ENCODE results near the gene ZNF526.

The ZNF526 gene

DNA sequence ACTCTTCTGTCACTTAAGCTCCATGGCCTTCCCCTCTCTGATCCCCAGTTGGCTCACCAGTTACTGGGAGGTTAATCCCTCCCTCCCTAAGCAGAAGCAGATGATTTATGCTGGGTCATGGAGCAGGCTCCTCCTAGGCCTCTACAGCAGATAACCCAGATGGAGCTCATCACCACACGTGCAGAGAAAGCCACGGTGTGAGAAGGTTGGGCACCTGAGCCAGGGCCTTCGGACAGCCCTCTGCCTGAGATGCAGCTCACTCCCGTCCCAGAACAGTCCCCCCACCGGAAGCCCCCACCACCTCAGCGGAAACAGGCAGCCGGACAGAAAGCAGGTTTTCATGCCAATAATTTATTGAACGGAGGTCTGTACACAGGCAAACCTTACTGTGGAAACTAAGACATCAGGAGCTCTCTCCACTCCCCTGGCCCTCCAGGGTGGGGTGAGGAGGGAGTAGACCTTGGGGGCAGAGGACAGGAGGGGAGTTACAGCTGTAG, 9.8 kb downstream of the ZNF526 start:
- no peak overlapping the region for H3K27ac ChIP-seq (ENCODE audit: low read length)
- no peak overlapping the region for H3K9ac ChIP-seq (ENCODE audit: low read depth, low read length)
- no peak overlapping the region for H3K4me3 ChIP-seq (ENCODE audit: low read length)
- H3K4me1 ChIP-seq (ENCODE audit: insufficient read depth, low read length): no peaks in the 10 kb centered on the region
- peaks cover 86% of the 10 kb centered on the region for H3K36me3 ChIP-seq (ENCODE audit: insufficient read depth, low read depth, low read length)
- H3K27me3 ChIP-seq (ENCODE audit: insufficient read depth, low read length): no peaks in the 10 kb centered on the region
- no peaks in the 10 kb centered on the region for H3K9me3 ChIP-seq (ENCODE audit: insufficient read depth, low read depth, low read length)

DNA sequence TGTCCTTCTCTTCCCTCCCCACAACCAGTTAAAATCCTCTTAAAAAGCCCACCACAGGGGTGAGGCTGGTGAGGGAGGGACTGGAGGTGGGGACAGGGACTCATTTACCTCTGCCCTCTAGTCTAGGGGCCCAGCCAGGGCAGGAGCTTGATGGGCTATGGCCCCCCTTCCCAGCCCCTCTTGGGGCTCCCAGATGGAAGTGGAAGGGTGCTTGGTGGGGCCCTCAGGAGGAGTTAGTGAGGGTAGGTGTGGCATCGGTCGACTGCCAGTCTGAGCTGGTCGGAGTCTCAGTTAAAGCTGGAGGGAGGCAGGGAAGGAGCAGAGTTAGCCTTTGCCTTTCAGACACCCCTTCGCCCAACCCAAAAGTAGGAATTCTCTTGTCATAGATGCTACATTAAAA, 10.5 kb downstream of the ZNF526 start:
- H3K36me3 ChIP-seq (ENCODE audit: insufficient read depth, low read depth, low read length): peaks cover 87% of the 10 kb centered on the region
- no peaks in the 10 kb centered on the region for H3K4me1 ChIP-seq (ENCODE audit: insufficient read depth, low read length)
- H3K9me3 ChIP-seq (ENCODE audit: insufficient read depth, low read depth, low read length): no peaks in the 10 kb centered on the region
- no peak overlapping the region for H3K27ac ChIP-seq (ENCODE audit: low read length)
- H3K9ac ChIP-seq (ENCODE audit: low read depth, low read length): no peak overlapping the region
- H3K27me3 ChIP-seq (ENCODE audit: insufficient read depth, low read length): no peaks in the 10 kb centered on the region
- H3K4me3 ChIP-seq (ENCODE audit: low read length): no peak overlapping the region

DNA sequence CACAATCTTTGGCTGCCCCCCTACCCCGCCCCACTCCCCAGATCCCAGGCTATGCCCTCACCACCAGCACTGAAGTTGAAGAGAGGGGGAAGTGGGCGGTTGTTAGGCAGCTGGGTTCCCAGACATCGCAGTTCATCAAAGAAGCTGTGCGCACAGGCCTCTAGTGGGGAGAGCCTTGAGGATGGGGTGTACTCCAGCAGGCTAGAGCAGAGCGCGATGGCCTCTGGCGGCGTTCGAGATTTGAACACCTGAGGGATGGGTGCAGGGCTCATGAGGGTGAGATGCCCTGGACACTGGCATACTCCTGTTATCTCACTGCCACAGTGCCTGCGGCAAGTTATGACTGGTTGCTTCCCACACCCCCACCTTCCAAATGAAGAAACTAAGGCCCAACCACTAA, 12.3 kb downstream of the ZNF526 start:
- Histone ChIP-seq H3K36me3 (ENCODE audit: insufficient read depth, low read depth, low read length) (peaks cover 85% of the 10 kb centered on the region), H3K4me1 (ENCODE audit: insufficient read depth, low read length) (no peaks in the 10 kb centered on the region), H3K4me3 (ENCODE audit: low read length) (no peak overlapping the region), H3K27ac (ENCODE audit: low read length) (no peak overlapping the region), H3K9me3 (ENCODE audit: insufficient read depth, low read depth, low read length) (no peaks in the 10 kb centered on the region), H3K27me3 (ENCODE audit: insufficient read depth, low read length) (no peaks in the 10 kb centered on the region), H3K9ac (ENCODE audit: low read depth, low read length) (no peak overlapping the region)

- no peaks in the 10 kb centered on the region for H3K9me3 ChIP-seq (ENCODE audit: insufficient read depth, low read depth, low read length)
- H3K4me3 ChIP-seq (ENCODE audit: low read length): no peak overlapping the region
- H3K36me3 ChIP-seq (ENCODE audit: insufficient read depth, low read depth, low read length): peaks cover 84% of the 10 kb centered on the region
- no peaks in the 10 kb centered on the region for H3K4me1 ChIP-seq (ENCODE audit: insufficient read depth, low read length)
- no peak overlapping the region for H3K27ac ChIP-seq (ENCODE audit: low read length)
- no peaks in the 10 kb centered on the region for H3K27me3 ChIP-seq (ENCODE audit: insufficient read depth, low read length)
- H3K9ac ChIP-seq (ENCODE audit: low read depth, low read length): no peak overlapping the region
Measured at GRCh38 chr19:42233106-42233505, 13.0 kb downstream of the ZNF526 start.

GRCh38 chr19:42233678-42234292, 13.7 kb downstream of the ZNF526 start:
- peaks cover 79% of the 10 kb centered on the region for H3K36me3 ChIP-seq (ENCODE audit: insufficient read depth, low read depth, low read length)
- no peaks in the 10 kb centered on the region for H3K27me3 ChIP-seq (ENCODE audit: insufficient read depth, low read length)
- no peaks in the 10 kb centered on the region for H3K9me3 ChIP-seq (ENCODE audit: insufficient read depth, low read depth, low read length)
- no peak overlapping the region for H3K9ac ChIP-seq (ENCODE audit: low read depth, low read length)
- no peak overlapping the region for H3K27ac ChIP-seq (ENCODE audit: low read length)
- no peaks in the 10 kb centered on the region for H3K4me1 ChIP-seq (ENCODE audit: insufficient read depth, low read length)
- H3K4me3 ChIP-seq (ENCODE audit: low read length): no peak overlapping the region

DNA sequence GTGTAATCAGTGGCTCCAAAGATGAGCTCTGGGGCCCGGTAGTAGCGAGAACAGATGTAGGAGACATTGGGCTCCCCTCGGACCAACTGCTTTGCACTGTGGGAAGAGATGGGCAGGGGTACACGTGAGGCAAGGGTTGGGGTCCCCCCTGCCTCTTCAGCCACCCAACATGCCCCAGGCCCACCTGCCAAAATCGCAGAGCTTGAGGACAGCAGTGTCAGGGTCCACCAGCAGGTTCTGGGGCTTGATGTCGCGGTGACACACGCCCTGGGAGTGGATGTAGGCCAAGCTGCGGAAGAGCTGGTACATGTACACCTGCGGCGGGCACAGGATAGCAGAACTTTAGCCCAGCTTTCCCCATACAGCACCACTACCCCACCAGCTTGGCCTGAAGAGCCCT, 14.3 kb downstream of the ZNF526 start:
- Histone ChIP-seq H3K4me1 (ENCODE audit: insufficient read depth, low read length) (no peaks in the 10 kb centered on the region), H3K4me3 (ENCODE audit: low read length) (no peak overlapping the region), H3K27ac (ENCODE audit: low read length) (no peak overlapping the region), H3K9me3 (ENCODE audit: insufficient read depth, low read depth, low read length) (no peaks in the 10 kb centered on the region), H3K9ac (ENCODE audit: low read depth, low read length) (no peak overlapping the region), H3K27me3 (ENCODE audit: insufficient read depth, low read length) (no peaks in the 10 kb centered on the region), H3K36me3 (ENCODE audit: insufficient read depth, low read depth, low read length) (peaks cover 76% of the 10 kb centered on the region)

DNA sequence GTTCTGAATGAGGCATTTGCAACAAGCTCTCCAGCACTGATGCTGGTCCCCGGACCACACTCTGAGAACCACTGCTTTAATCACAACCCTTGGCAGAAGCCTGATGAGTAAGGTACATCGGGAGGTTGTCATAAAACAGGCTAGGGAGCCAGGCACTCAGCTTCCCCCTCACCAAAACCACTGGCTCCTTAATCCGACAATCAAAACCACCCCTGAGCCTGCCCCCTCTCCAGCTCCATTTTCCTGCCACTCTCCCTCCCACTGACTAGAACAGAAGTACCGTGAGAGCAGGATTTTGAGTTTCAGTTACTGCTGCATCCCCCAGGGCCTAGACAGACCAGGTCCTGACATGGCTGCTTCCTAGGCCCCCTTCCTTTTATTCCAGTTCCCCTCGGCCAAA, 15.1 kb downstream of the ZNF526 start:
- Histone ChIP-seq H3K27me3 (ENCODE audit: insufficient read depth, low read length) (no peaks in the 10 kb centered on the region), H3K4me1 (ENCODE audit: insufficient read depth, low read length) (no peaks in the 10 kb centered on the region), H3K27ac (ENCODE audit: low read length) (no peak overlapping the region), H3K9me3 (ENCODE audit: insufficient read depth, low read depth, low read length) (no peaks in the 10 kb centered on the region), H3K36me3 (ENCODE audit: insufficient read depth, low read depth, low read length) (peaks cover 76% of the 10 kb centered on the region), H3K9ac (ENCODE audit: low read depth, low read length) (no peak overlapping the region), H3K4me3 (ENCODE audit: low read length) (no peak overlapping the region)

DNA sequence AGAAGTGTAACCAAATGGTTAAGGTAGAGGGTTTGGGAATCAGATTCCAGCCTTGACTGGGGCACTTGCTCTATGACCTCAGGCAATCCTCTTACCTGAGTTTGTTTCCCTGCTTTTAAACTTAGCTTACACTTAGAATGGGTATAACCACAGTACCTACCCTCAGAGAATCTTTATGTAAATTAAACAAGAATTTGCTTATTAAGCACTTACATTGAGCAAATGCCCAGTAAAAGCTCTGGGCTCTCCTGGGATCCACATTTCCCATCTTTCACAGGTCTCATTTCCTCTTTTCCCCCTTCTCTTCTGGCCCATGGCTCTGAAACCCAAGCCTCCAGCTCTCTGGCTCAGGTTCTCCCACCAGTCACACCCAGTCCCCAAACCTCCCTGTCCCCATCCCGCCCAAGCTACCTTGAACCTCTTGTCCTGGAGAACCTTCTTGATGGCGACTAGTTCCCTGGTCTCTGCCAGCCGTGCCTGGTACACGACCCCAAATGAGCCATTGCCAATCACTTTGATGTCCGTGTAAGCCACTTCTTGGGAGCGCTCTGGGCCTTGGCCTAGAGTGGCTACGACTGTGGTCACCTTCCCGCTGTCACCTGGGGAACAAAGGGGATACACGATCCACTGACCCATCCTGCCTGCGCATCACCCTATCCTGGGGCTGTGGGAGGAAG, 19.6 kb downstream of the ZNF526 start:
- no peak overlapping the region for H3K4me3 ChIP-seq (ENCODE audit: low read length)
- peaks cover 5% of the 10 kb centered on the region; the same call in 1 of the 2 replicates for H3K4me1 ChIP-seq (ENCODE audit: insufficient read depth, low read length)
- H3K27ac ChIP-seq (ENCODE audit: low read length): no peak overlapping the region
- no peak overlapping the region for H3K9ac ChIP-seq (ENCODE audit: low read depth, low read length)
- H3K27me3 ChIP-seq (ENCODE audit: insufficient read depth, low read length): no peaks in the 10 kb centered on the region
- H3K9me3 ChIP-seq (ENCODE audit: insufficient read depth, low read depth, low read length): no peaks in the 10 kb centered on the region
- peaks cover 38% of the 10 kb centered on the region for H3K36me3 ChIP-seq (ENCODE audit: insufficient read depth, low read depth, low read length)

- Histone ChIP-seq H3K27ac (ENCODE audit: low read length) (no peak overlapping the region), H3K27me3 (ENCODE audit: insufficient read depth, low read length) (no peaks in the 10 kb centered on the region), H3K4me3 (ENCODE audit: low read length) (peak overlapping the region; percentile 88), H3K36me3 (ENCODE audit: insufficient read depth, low read depth, low read length) (peaks cover 25% of the 10 kb centered on the region), H3K4me1 (ENCODE audit: insufficient read depth, low read length) (peaks cover 5% of the 10 kb centered on the region; the same call in 1 of the 2 replicates), H3K9me3 (ENCODE audit: insufficient read depth, low read depth, low read length) (no peaks in the 10 kb centered on the region), H3K9ac (ENCODE audit: low read depth, low read length) (peak overlapping the region; percentile 85; the same call in 1 of the 2 replicates)
Measured at GRCh38 chr19:42241279-42241678, 21.2 kb downstream of the ZNF526 start.

DNA sequence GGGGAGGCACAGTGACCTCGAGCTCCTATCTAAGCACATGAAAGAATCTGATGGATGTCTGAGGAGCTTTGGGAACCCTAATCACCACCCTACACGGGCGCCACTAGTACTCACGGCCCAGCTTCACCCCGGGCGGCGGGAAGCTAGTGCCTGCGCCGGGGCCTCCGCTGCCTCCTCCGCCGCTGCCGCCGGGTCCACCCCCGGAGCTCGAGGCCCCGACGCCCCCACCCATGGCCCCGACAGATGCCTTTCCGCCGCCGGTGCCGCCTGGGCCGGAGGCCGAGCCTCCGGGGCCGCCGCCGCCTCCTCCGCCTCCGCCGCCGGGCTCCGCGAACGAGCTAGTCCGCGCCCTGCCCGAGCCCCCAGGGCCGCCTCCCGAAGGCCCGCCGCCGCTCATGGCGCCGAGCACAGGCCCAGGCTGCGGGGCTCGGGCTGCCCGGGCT, 22.0 kb downstream of the ZNF526 start:
- Histone ChIP-seq H3K27me3 (ENCODE audit: insufficient read depth, low read length) (no peaks in the 10 kb centered on the region), H3K9ac (ENCODE audit: low read depth, low read length) (peak overlapping the region; percentile 85; the same call in 1 of the 2 replicates), H3K9me3 (ENCODE audit: insufficient read depth, low read depth, low read length) (no peaks in the 10 kb centered on the region), H3K4me1 (ENCODE audit: insufficient read depth, low read length) (peaks cover 5% of the 10 kb centered on the region; the same call in 1 of the 2 replicates), H3K36me3 (ENCODE audit: insufficient read depth, low read depth, low read length) (peaks cover 17% of the 10 kb centered on the region; the same call in 1 of the 2 replicates), H3K4me3 (ENCODE audit: low read length) (peak overlapping the region; percentile 88), H3K27ac (ENCODE audit: low read length) (no peak overlapping the region)

- Histone ChIP-seq H3K27ac (ENCODE audit: low read length) (peak within 1 kb of the TSS; percentile 19), H3K27me3 (ENCODE audit: insufficient read depth, low read length) (no peaks in the 10 kb centered on the region), H3K9ac (ENCODE audit: low read depth, low read length) (peak within 1 kb of the TSS; percentile 85; the same call in 1 of the 2 replicates), H3K36me3 (ENCODE audit: insufficient read depth, low read depth, low read length) (peaks cover 17% of the 10 kb centered on the region; the same call in 1 of the 2 replicates), H3K4me1 (ENCODE audit: insufficient read depth, low read length) (peaks cover 5% of the 10 kb centered on the region; the same call in 1 of the 2 replicates), H3K9me3 (ENCODE audit: insufficient read depth, low read depth, low read length) (no peaks in the 10 kb centered on the region), H3K4me3 (ENCODE audit: low read length) (peak within 1 kb of the TSS; percentile 88)
Measured at GRCh38 chr19:42242512-42243409, 22.6 kb downstream of the ZNF526 start, which contains the start of gene GSK3A. TSS of gene GSK3A (minus strand) at chr19:42242602. CDS start at chr19:42242465, 137 bp downstream.
